Endothelial cell of umbilical vein (primary cell): ENCODE data around the gene CELF5. TPM values are rescaled to one million over a fixed set of nuclear protein-coding genes. Genes with fewer than 3 reads are reported as not detected.

Source experiments
- BruUV-seq: library from RNA; stranded (reverse); fragments of 400-500 nt; replicated peaks from 2 replicates; lab custom pipeline; 2021; lab: Mats Ljungman, UMichigan
- CTCF ChIA-PET: fragments of 300-600, 350-600 bp; sonication (Branson Sonifier 250); formaldehyde crosslinking; loops from one replicate; lab custom pipeline; 2021; ENCODE audit warnings: antibody characterized with exemption, inconsistent platforms; lab: Charles Lee
- POLR2A ChIA-PET: fragments of 300-600, 350-600 bp; sonication (Branson Sonifier 250); formaldehyde crosslinking; loops from one replicate; lab custom pipeline; 2021; ENCODE audit warnings: antibody characterized with exemption, inconsistent platforms; lab: Charles Lee
- DNase-seq: peaks from one replicate; pipeline ENCODE4 v3.0.0-alpha.2; 2011; ENCODE audit warnings: low read depth, low spot score
- FAIRE-seq: peaks from 2 replicates; lab custom pipeline; 2011; peaks lifted over from hg19 to GRCh38; lab: Jason Lieb, UNC
- H2AFZ ChIP-seq: 2 replicates; pipeline ENCODE4 v1.6.0; 2012; ENCODE audit warnings: low read depth, low read length, control low read depth, inconsistent platforms
- H3K27ac ChIP-seq: 2 replicates; pipeline ENCODE4 v1.5.1; 2011; ENCODE audit warnings: low read depth, mild to moderate bottlenecking, control low read depth, low read length, moderate library complexity; ENCODE audit not compliant: insufficient read depth
- H3K27me3 ChIP-seq, 2 experiments: 2 replicates each; pipeline versions ENCODE4 v1.6.0 to v1.6.1; 2011; ENCODE audit warnings: low read length in 2 of 2, mixed read lengths in 1 of 2; ENCODE audit not compliant: control insufficient read depth in 2 of 2, insufficient read depth in 2 of 2
- H3K36me3 ChIP-seq, 2 experiments: 2 replicates in 1 of 2; 3 replicates in 1 of 2; pipeline ENCODE4 v1.5.1; 2011; ENCODE audit warnings: low read length in 2 of 2, mild to moderate bottlenecking in 1 of 2, moderate library complexity in 1 of 2; ENCODE audit not compliant: control insufficient read depth in 2 of 2, insufficient read depth in 2 of 2; ENCODE audit errors: extremely low read depth in 1 of 2
- H3K4me1 ChIP-seq: 3 replicates; pipeline ENCODE4 v1.5.1; 2011; ENCODE audit warnings: mild to moderate bottlenecking, low read length; ENCODE audit not compliant: control insufficient read depth, insufficient read depth; ENCODE audit errors: extremely low read depth
- H3K4me2 ChIP-seq: 2 replicates; pipeline ENCODE4 v1.6.1; 2011; ENCODE audit warnings: low read length, control low read depth, mixed read lengths; ENCODE audit not compliant: insufficient read depth
- H3K4me3 ChIP-seq, 3 experiments: fragments of 200-600 bp in 1 of 3; sonication (generic), shearing (Covaris generic) in 1 of 3; replicated peaks in 1 of 3; 2 replicates each; pipeline ENCODE4 v1.5.1; 2011 to 2016; ENCODE audit warnings: control low read depth in 3 of 3, low read length in 3 of 3, mild to moderate bottlenecking in 2 of 3, inconsistent platforms in 1 of 3, low read depth in 1 of 3, moderate library complexity in 1 of 3; ENCODE audit not compliant: insufficient read depth in 1 of 3
- H3K79me2 ChIP-seq: 2 replicates; pipeline ENCODE4 v1.6.0; 2012; ENCODE audit warnings: low read length, inconsistent platforms; ENCODE audit not compliant: control insufficient read depth, insufficient read depth
- H3K9ac ChIP-seq: replicated peaks from 2 replicates; pipeline ENCODE3; 2011; ENCODE audit warnings: low read length, control low read depth; ENCODE audit not compliant: insufficient read depth; ENCODE audit errors: extremely low read depth
- H3K9me1 ChIP-seq: replicated peaks from 3 replicates; pipeline ENCODE4 v1.6.0; 2011; ENCODE audit warnings: mild to moderate bottlenecking, low read length; ENCODE audit not compliant: control insufficient read depth, insufficient read depth; ENCODE audit errors: extremely low read depth
- H3K9me3 ChIP-seq: replicated peaks from 2 replicates; pipeline ENCODE4 v1.5.1; 2012; ENCODE audit warnings: low read length, inconsistent platforms; ENCODE audit not compliant: control insufficient read depth, insufficient read depth
- H4K20me1 ChIP-seq: replicated peaks from 2 replicates; pipeline ENCODE3; 2011; ENCODE audit warnings: mild to moderate bottlenecking, low read length; ENCODE audit not compliant: control insufficient read depth, insufficient read depth; ENCODE audit errors: extremely low read depth
- EZH2 ChIP-seq: IDR thresholded peaks from 2 replicates; pipeline ENCODE4 v1.6.1; 2012; ENCODE audit warnings: borderline replicate concordance, low read depth, mild to moderate bottlenecking, moderate library complexity, low read length, inconsistent platforms; ENCODE audit not compliant: severe bottlenecking
- FOS ChIP-seq: IDR thresholded peaks from 2 replicates; pipeline ENCODE4 v1.6.1; 2011; ENCODE audit warnings: mild to moderate bottlenecking, low read length, moderate library complexity, borderline replicate concordance; ENCODE audit not compliant: insufficient read depth
- GATA2 ChIP-seq: IDR thresholded peaks from 2 replicates; pipeline ENCODE4 v1.7.0; 2011; ENCODE audit warnings: low read depth, mild to moderate bottlenecking, moderate library complexity, mixed read lengths, low read length; ENCODE audit not compliant: insufficient read length, insufficient read depth
- JUN ChIP-seq: IDR thresholded peaks from 2 replicates; pipeline ENCODE4 v1.6.1; 2011; ENCODE audit warnings: borderline replicate concordance, low read depth; ENCODE audit not compliant: insufficient read length, insufficient read depth
- MYC ChIP-seq: IDR thresholded peaks from one replicate; pipeline ENCODE4 v1.6.1; 2011; ENCODE audit warnings: mild to moderate bottlenecking, low read depth, low read length
- POLR2A ChIP-seq: IDR thresholded peaks from 2 replicates; pipeline ENCODE4 v1.6.1; 2012; ENCODE audit warnings: low read depth, mild to moderate bottlenecking, control low read depth, low read length
- POLR2AphosphoS5 ChIP-seq: IDR thresholded peaks from 2 replicates; pipeline ENCODE4 v1.6.1; 2012; ENCODE audit warnings: low read depth, mild to moderate bottlenecking, control low read depth, low read length, moderate library complexity; ENCODE audit not compliant: insufficient read depth
- dilution Hi-C: fragments of 300-500 bp; cut with MboI; formaldehyde crosslinking; loops from one replicate; pipeline ENCODE4 v1.15.0; 2019; ENCODE audit warnings: low sequenced_read_pairs; ENCODE audit not compliant: extremely low pct_ligation_motif_present
- intact Hi-C: fragments of 100-400 bp; cut with micrococcal nuclease; formaldehyde crosslinking; loops from one replicate; pipeline ENCODE4 v1.10.0; 2022
- polyA plus RNA-seq, 4 experiments: library from polyadenylated mRNA; depleted of rRNA in 3 of 4; stranded (reverse) in 3 of 4; unstranded in 1 of 4; fragments of >200 nt; gene quantifications; 2 replicates each; pipeline versions ENCODE4 v1.2.1 to v1.2.3, GENCODE V29; 2011 to 2012; ENCODE audit warnings: missing spikeins in 1 of 4
- total RNA-seq: library from RNA; stranded (reverse); gene quantifications from 2 replicates; pipeline ENCODE4 v1.2.3, GENCODE V29; 2021
- TF ChIP-seq, protein P1 (sequence below): IDR thresholded peaks from 2 replicates; pipeline ENCODE4 v1.6.1; 2011; ENCODE audit not compliant: insufficient read depth, insufficient read length
- TF ChIP-seq, protein P2 (sequence below), 2 donors: IDR thresholded peaks; 1 replicate in 1 of 2; 2 replicates in 1 of 2; pipeline ENCODE4 v1.5.1; 2011; ENCODE audit warnings: low read length in 2 of 2, mild to moderate bottlenecking in 2 of 2, moderate library complexity in 2 of 2, control low read depth in 1 of 2, inconsistent platforms in 1 of 2, low read depth in 1 of 2; ENCODE audit not compliant: insufficient read depth in 1 of 2; ENCODE audit errors: extremely low read depth in 1 of 2

The CELF5 gene
- total and polyA plus RNA-seq, 2 donors (not counting 3 experiments of a cell fraction or from before 2014, with no cell fraction given), result not detected

DNA sequence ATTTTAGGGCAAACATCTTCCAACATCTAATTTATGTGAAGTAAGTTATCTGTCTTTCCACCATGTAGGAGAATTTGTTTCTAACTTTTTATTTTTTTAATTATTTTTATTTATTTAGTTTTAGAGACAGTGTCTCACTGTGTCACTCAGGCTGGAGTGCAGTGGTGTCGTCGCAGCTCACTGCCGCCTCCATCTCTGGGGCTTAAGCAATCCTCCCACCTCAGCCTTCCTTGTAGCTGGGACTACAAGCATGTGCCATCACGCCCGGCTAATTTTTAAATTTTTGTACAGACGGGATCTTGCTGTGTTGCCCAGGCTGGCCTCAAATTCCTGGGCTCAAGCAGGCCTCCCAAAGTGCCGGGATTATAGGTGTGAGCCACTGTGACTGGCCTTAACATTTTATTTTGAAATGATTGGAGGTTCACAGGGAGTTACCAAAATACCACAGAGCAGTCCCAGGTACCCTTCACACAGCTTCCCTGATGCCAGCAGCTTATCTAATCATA is 58.8 kb downstream of the CELF5 start:
- no peak overlapping the region for H3K27ac ChIP-seq
- BruUV-seq, result no TSS peak
- dilution Hi-C loops (no loop called here), intact Hi-C loops (no loop called here)
- H3K9ac ChIP-seq, result no peak overlapping the region
- no peaks in the 10 kb centered on the region for H3K79me2 ChIP-seq
- TF ChIP-seq FOS (no peak), JUN (no peak), GATA2 (no peak), EZH2 (no peak), POLR2AphosphoS5 (no peak), POLR2A (no peak), MYC (no peak)
- TF ChIP-seq, protein P1, sequence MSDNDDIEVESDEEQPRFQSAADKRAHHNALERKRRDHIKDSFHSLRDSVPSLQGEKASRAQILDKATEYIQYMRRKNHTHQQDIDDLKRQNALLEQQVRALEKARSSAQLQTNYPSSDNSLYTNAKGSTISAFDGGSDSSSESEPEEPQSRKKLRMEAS, result no peak
- TF ChIP-seq, protein P2, sequence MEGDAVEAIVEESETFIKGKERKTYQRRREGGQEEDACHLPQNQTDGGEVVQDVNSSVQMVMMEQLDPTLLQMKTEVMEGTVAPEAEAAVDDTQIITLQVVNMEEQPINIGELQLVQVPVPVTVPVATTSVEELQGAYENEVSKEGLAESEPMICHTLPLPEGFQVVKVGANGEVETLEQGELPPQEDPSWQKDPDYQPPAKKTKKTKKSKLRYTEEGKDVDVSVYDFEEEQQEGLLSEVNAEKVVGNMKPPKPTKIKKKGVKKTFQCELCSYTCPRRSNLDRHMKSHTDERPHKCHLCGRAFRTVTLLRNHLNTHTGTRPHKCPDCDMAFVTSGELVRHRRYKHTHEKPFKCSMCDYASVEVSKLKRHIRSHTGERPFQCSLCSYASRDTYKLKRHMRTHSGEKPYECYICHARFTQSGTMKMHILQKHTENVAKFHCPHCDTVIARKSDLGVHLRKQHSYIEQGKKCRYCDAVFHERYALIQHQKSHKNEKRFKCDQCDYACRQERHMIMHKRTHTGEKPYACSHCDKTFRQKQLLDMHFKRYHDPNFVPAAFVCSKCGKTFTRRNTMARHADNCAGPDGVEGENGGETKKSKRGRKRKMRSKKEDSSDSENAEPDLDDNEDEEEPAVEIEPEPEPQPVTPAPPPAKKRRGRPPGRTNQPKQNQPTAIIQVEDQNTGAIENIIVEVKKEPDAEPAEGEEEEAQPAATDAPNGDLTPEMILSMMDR (IDR thresholded peaks at IDR 0.05; ENCODE audit: extremely low read depth in 1 of 2, insufficient read depth in 1 of 2, low read depth in 1 of 2, low read length in 2 of 2), result no peak
- no peaks in the 10 kb centered on the region for H3K9me1 ChIP-seq
- H2AFZ ChIP-seq, result no peak overlapping the region
- H3K27me3 ChIP-seq, result peaks cover 3 to 10% of the 10 kb centered on the region in 2 experiments
- ChIA-PET CTCF (interaction anchor here (1.1 to 2.1 kb wide), 3 partner anchors 8 to 22 kb away, joined by 3 to 9 read pairs (median 6); no protein-coding TSS in a partner anchor), POLR2A (no interaction called here)
- no peaks in the 10 kb centered on the region for H4K20me1 ChIP-seq
- H3K9me3 ChIP-seq, result no peaks in the 10 kb centered on the region
- H3K4me3 ChIP-seq, result no peak overlapping the region
- FAIRE-seq, result no peak
- no peak overlapping the region for H3K4me2 ChIP-seq
- DNase-seq, result no peak
- H3K36me3 ChIP-seq, result no peaks in the 10 kb centered on the region
- H3K4me1 ChIP-seq, result no peaks in the 10 kb centered on the region
